Measurements from ENCODE around the gene UBTD1. TPM values are rescaled to one million over a fixed set of nuclear protein-coding genes. Genes with fewer than 3 reads are reported as not detected.
"Not testable (repeated sequence)": the region's sequence is repeated elsewhere in the genome, so short reads cannot be mapped to it uniquely, and the experiment has no call there.

The UBTD1 gene
- total RNA-seq, 1 experiment from 2014 or later = 14.8 TPM

DNA sequence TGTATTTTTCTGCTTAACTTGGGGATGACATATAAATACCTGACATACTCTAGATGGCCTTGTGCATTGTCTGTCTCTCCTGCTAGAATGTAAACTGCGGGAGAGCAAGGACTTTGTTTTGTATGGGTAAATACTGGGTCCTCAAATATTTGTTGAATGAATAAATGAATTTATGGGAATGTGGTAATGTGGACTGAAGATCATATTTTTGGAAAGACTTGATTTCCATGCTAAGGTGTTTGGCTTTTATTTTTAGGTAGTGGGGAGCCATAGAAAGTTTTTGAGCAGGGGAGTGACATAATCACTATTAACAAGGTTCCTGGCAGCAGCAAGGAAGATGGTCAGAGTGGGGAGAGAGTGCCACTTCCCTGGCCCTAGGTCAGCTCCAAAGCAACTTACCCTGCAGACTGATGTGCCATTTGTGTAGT lies 27.0 kb downstream of the UBTD1 start:
- H3K27me3 ChIP-seq (replicated peaks) = no peaks in the 10 kb centered on the region
- no peaks in the 10 kb centered on the region for H3K36me3 ChIP-seq
- no peak overlapping the region for H3K27ac ChIP-seq
- no peak overlapping the region for H3K4me3 ChIP-seq
- DNase-seq (ENCODE audit: low read depth in 1 of 2, low spot score in 2 of 2) = no peak
- peaks cover 9% of the 10 kb centered on the region for H3K4me1 ChIP-seq (replicated peaks)
- no peaks in the 10 kb centered on the region for H3K9me3 ChIP-seq (replicated peaks)

DNA sequence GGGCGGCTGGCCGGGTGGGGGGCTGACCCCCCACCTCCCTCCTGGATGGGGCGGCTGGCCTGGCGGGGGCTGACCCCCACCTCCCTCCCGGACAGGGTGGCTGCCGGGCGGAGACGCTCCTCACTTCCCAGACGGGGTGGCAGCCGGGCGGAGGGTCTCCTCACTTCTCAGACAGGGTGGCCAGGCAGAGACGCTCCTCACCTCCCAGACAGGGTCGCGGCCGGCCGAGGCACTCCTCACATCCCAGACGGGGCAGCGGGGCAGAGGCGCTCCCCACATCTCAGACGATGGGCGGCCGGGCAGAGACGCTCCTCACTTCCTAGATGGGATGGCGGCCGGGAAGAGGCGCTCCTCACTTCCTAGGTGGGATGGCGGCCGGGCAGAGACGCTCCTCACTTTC lies 30.2 kb downstream of the UBTD1 start:
- not testable (repeated sequence) for DNase-seq (ENCODE audit: low read depth in 1 of 2, low spot score in 2 of 2); H3K9me3 ChIP-seq (replicated peaks); H3K36me3 ChIP-seq; H3K27me3 ChIP-seq (replicated peaks); H3K27ac ChIP-seq; H3K4me3 ChIP-seq
- H3K4me1 ChIP-seq (replicated peaks) = peaks cover 20% of the 10 kb centered on the region

DNA sequence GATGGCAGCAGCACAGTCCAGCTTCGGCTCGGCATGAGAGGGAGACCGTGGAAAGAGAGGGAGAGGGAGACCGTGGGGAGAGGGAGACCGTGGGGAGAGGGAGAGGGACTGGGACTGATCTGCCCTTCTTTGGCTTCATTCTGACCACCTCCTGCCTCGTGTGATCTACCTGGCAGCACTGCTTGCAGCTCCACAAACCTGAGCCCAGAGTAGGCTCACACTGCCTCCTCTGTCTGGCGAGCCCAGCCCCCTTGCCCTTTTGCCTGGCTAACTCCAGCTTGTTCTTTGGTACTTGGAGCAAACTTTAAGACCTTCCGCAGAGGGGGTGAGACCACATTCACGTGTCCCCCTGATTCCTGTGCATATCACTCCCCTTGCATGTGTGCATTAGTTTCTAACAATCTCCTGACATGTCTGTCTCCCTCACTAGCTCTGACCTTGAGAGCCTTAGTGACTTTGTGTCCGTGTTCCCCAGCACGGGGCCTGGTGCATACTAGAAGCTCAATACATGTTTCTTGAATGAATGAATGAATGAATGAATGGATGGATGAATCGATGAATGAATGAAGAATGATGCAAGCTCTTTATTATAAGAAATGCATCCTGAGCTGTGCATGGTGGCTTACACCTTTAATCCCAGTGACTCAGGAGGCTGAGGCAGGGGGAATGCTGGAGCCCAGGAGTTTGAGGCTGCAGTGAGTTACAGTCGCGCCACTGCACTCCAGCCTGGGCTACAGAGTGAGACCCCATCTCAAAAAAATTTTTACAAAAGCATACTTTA lies 31.2 kb downstream of the UBTD1 start:
- Histone ChIP-seq H3K4me3 (no peak overlapping the region), H3K4me1 (replicated peaks) (peaks cover 20% of the 10 kb centered on the region), H3K27me3 (replicated peaks) (no peaks in the 10 kb centered on the region), H3K27ac (no peak overlapping the region), H3K36me3 (no peaks in the 10 kb centered on the region), H3K9me3 (replicated peaks) (no peaks in the 10 kb centered on the region)
- DNase-seq (ENCODE audit: low read depth in 1 of 2, low spot score in 2 of 2) = no peak

DNA sequence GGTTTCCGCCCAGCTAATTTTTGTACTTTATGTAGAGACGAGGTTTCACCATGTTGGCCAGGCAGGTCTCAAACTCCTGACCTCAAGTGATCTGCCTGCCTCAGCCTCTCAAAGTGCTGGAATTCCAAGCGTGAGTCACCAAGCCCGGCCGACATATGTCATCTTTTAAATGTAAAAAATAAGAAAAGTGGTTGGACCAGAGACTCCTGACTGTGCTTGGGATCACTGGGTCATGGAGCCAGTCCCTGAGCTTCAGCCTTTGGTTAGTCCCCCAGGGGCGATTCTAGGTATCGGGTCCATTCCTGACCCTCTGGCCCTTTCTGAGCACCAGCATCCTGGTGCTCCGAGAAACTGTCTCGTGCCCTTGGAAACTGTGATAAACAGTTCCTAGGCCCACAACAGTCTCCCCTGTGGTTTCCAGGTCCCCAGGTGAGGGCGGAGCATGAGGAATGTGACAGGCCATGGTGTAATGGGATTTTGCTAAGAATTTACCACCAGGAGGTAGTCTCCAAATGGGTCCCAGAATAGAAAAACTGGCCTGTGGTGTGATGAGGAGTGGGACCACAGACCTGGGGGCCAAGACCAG lies 32.8 kb downstream of the UBTD1 start:
- no peak overlapping the region for H3K27ac ChIP-seq
- no peaks in the 10 kb centered on the region for H3K36me3 ChIP-seq
- H3K4me3 ChIP-seq = no peak overlapping the region
- no peaks in the 10 kb centered on the region for H3K9me3 ChIP-seq (replicated peaks)
- peak in 1 of 2 experiments; percentile 12 for DNase-seq (ENCODE audit: low read depth in 1 of 2, low spot score in 2 of 2)
- peaks cover 11% of the 10 kb centered on the region for H3K4me1 ChIP-seq (replicated peaks)
- no peaks in the 10 kb centered on the region for H3K27me3 ChIP-seq (replicated peaks)

DNA sequence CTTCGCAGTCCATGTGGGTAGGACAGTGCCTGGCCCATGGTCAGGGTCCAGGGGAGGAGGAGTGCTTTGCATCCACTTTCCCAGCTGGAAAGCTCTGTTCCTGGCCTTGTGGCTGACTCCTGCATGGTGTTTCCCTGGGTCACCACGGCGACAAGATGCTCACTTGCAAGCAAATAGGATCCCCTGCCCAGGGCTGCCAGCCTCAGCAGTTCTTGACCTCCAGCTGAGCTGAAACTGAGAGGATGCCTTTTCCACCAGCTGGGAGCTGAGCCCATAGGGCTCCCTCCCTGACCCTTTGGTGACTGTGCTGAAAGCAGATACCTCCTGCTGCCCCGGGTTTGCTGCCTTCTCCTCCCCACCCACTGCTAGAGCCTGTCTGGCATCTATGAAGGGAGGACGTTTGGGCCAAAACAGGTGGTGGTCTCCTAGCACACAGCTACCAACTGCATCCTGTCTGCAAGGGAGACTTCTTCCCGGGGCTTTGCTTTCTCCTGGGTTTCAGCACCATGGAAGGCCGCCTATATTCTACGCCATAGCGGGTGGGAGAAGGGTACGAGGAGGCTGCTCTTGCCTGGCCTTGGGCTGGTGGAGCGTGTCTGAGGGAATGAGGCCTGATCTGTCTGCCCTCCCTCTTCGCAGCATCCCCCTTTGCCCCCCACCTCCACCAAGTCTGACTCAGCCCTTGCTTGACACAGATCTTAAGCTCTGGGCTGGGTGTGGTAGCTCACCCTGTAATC lies 34.4 kb downstream of the UBTD1 start:
- no peaks in the 10 kb centered on the region for H3K9me3 ChIP-seq (replicated peaks)
- peaks cover 11% of the 10 kb centered on the region for H3K4me1 ChIP-seq (replicated peaks)
- H3K27me3 ChIP-seq (replicated peaks) = no peaks in the 10 kb centered on the region
- H3K4me3 ChIP-seq = no peak overlapping the region
- no peaks in the 10 kb centered on the region for H3K36me3 ChIP-seq
- DNase-seq (ENCODE audit: low read depth in 1 of 2, low spot score in 2 of 2) = no peak
- H3K27ac ChIP-seq = no peak overlapping the region

DNA sequence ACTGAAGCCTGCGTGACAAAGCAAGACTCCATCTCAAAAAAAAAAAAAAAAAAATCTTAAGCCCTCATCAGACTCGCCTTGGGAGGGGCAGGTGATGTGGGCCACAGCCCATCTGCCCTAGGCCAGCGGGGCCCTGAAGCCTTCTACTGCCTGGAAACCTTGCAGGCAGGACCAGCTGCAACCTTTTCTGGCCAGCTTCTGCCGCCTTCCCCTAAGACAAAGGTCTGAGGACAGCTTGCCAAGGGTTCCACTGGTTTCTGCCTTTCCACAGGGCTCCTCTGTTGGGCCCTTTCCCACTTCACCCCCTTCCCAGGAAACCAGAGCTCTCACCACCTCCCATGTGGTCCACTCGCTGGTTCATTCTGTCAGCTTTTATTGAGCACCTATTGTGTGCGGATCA lies 35.2 kb downstream of the UBTD1 start:
- H3K27me3 ChIP-seq (replicated peaks) = no peaks in the 10 kb centered on the region
- peaks cover 11% of the 10 kb centered on the region for H3K4me1 ChIP-seq (replicated peaks)
- no peak for DNase-seq (ENCODE audit: low read depth in 1 of 2, low spot score in 2 of 2)
- H3K36me3 ChIP-seq = no peaks in the 10 kb centered on the region
- no peak overlapping the region for H3K27ac ChIP-seq
- H3K4me3 ChIP-seq = no peak overlapping the region
- no peaks in the 10 kb centered on the region for H3K9me3 ChIP-seq (replicated peaks)

DNA sequence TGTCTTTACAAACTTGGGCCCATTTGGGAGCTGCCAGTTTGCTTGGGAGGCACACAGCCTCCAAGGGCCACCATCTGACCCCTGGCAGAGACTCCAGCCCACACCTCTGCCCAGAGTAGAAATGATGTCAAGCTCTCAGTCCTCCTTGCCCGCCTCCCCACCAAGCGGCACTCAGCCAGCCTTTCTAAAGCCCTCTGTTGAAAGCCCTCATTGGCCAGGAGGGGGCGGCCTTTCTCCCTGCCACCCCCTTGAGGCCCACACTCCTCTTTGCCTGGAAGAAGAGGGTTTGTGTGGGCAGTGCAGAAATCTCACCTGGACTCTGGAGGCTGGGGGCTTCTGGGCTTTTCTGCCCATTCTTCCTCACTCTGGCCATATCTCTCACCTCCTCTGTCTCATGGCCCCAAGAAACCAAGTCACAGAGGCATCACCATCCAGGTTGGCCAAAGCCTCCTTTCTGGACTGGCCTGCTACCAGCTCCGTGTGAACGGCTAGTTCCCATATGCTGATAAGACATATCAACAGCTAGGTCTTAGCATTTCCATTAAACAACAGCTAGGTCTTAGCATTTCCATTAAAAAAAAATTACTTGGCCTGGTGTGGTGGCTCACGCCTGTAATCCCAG lies 36.1 kb downstream of the UBTD1 start:
- DNase-seq (ENCODE audit: low read depth in 1 of 2, low spot score in 2 of 2) = no peak

DNA sequence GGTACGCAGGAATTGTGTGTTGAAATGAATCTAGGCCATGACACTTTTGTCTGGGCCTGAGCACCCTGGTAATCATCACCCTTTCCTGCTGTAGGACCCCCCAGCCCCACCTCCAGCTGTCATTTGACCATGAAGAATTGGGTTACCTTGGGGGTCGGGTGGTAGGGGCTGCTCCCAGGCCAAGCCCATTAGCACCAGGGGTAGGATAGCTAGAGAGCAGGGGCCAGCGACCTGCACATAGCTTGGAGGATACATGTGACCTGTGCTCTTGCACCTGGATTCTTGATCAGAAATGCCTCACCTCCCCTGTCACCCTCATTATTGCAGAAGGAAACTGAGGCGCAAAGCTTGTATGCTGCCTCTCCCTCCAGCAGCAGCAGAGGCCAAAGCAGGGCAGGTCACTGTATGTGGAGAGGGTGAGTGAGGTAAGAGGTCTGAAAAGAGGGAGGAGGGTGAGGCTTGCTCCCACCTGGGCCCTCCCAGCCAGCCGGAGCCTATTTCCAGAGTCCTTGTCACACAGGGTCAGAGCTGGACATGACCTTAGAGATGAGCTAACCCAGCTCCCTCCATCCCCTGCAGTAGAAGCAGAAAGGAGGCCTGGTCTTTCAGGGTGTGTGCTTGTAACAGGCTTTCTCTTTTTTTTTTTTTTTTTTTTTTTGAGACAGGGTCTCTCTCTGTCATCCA lies 38.6 kb downstream of the UBTD1 start:
- no peak overlapping the region for H3K27ac ChIP-seq
- H3K27me3 ChIP-seq (replicated peaks) = no peaks in the 10 kb centered on the region
- no peak for DNase-seq (ENCODE audit: low read depth in 1 of 2, low spot score in 2 of 2)
- no peaks in the 10 kb centered on the region for H3K36me3 ChIP-seq
- H3K9me3 ChIP-seq (replicated peaks) = no peaks in the 10 kb centered on the region
- H3K4me3 ChIP-seq = no peak overlapping the region
- H3K4me1 ChIP-seq (replicated peaks) = peaks cover 14% of the 10 kb centered on the region

More for the DNA sequence above, 36.1 kb downstream of the UBTD1 start:
- H3K27me3 ChIP-seq (replicated peaks) = no peaks in the 10 kb centered on the region
- H3K4me1 ChIP-seq (replicated peaks) = peaks cover 11% of the 10 kb centered on the region
- no peaks in the 10 kb centered on the region for H3K9me3 ChIP-seq (replicated peaks)
- no peaks in the 10 kb centered on the region for H3K36me3 ChIP-seq
- no peak overlapping the region for H3K27ac ChIP-seq
- no peak overlapping the region for H3K4me3 ChIP-seq

DNA sequence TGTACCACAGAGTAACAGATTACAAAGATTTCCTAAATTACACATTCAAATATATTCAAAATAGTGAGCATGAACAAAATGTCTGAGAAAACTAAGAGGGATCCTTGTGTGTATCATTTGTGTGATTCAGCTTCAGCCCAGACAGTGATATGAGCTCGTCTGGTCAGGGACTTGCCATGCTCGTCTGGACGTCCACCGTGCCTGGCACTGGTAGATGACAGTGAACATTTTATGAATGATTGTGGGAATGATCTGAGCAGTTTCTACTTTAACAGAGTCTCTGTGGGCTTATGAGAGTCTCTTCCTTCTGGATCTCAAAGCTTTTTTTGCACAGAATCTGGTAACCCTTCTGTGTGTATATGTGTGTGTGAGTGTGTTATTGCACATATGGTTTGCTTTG lies 39.7 kb downstream of the UBTD1 start:
- Histone ChIP-seq H3K27me3 (replicated peaks) (no peaks in the 10 kb centered on the region), H3K4me3 (no peak overlapping the region), H3K36me3 (no peaks in the 10 kb centered on the region), H3K27ac (no peak overlapping the region), H3K9me3 (replicated peaks) (no peaks in the 10 kb centered on the region), H3K4me1 (replicated peaks) (peaks cover 23% of the 10 kb centered on the region)
- no peak for DNase-seq (ENCODE audit: low read depth in 1 of 2, low spot score in 2 of 2)

DNA sequence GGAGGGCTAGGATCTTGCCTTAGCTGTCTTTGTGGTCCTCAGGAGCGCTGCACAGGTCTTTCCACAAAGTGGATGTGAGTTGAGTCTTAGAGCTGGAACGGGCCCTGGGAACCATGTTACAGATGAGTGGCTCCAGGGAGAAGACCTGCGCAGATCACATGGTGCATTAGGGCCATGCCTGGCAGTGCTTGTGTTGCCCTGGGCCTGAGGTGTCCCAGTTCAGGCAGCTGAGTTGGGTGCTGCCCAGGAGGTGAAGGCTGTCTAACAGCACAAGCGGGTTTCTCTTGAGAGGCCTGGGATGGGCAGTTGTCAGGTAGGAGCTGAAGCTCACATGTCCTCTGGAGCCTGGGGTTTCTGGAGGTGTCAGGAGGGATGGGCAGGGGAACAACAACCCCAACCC lies 40.1 kb downstream of the UBTD1 start:
- Histone ChIP-seq H3K27ac (no peak overlapping the region), H3K27me3 (replicated peaks) (no peaks in the 10 kb centered on the region), H3K9me3 (replicated peaks) (no peaks in the 10 kb centered on the region), H3K36me3 (no peaks in the 10 kb centered on the region), H3K4me1 (replicated peaks) (peaks cover 25% of the 10 kb centered on the region), H3K4me3 (no peak overlapping the region)
- no peak for DNase-seq (ENCODE audit: low read depth in 1 of 2, low spot score in 2 of 2)

DNA sequence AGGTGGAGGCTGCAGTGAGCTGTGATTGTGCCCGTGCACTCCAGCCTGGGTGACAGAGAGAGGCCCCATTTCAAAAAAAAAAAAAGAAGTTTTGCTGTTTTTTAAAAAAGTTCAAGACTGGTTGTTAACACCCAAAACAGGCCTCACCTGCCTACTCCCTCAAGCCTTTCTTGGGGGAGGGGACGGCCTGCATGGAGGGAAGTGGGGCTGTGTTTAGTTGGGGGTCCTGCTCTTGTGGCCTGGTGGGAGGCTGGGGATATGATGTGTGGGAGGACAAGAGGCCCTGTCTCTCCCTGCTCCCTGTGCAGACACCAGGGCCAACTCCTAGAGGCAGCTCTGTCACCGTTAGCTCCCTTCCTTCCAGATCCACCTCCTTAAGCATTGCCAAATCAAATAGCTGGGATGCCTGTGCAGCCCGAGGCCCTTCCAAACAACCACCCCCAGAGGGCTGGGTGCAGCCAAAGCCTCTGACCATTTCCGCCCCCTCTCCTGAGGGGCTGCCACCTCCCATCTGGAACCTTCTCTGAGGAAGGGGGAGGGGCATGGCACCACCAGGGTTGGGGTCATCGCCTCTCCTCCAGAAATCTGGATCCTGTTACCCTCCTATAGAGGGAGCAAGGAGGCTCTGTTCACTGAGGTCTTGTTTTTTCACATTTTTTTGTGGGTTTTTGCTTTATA lies 40.9 kb downstream of the UBTD1 start:
- Histone ChIP-seq H3K4me3 (no peak overlapping the region), H3K27me3 (replicated peaks) (no peaks in the 10 kb centered on the region), H3K36me3 (no peaks in the 10 kb centered on the region), H3K27ac (no peak overlapping the region), H3K4me1 (replicated peaks) (peaks cover 25% of the 10 kb centered on the region), H3K9me3 (replicated peaks) (no peaks in the 10 kb centered on the region)
- no peak for DNase-seq (ENCODE audit: low read depth in 1 of 2, low spot score in 2 of 2)

DNA sequence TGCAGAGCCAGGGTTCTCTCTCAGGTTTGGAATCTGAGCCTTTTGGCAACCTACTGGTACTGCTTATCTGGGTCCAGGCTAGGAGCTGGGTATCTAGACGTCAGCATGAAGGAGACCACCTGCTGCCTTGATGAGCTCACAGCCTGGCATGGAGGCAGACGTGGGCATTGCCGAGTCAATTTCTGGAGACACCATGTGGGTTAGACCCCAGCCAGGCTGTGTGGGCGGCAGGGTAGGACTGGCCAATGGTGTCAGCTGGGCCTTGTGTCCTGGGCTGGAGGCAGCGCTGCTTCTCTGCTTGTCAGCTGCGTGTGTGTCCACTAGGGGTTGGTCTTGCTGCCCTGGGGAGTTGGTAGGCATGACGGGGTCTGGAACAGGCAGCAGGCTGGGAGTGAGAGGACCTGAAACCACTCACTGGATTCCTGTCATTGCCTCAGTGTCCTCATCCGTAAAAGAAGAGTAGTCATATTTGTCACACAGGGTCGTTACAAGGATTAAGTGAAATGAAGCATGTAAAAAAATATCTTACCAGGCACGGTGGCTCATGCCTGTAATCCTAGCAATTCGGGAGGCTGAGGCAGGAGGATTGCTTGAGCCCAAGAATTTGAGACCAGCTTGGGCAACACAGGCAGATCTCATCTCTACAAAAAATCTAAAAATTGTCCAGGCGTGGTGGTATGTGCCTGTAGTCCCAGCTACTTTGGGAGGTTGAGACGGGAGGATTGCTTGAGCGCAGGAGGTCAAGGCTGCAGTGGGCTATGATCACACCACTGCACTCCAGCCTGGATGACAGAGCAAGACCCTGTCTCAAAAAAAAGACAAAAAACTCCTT lies 42.2 kb downstream of the UBTD1 start:
- Histone ChIP-seq H3K4me1 (replicated peaks) (peaks cover 25% of the 10 kb centered on the region), H3K9me3 (replicated peaks) (no peaks in the 10 kb centered on the region), H3K4me3 (no peak overlapping the region), H3K27ac (no peak overlapping the region), H3K27me3 (replicated peaks) (no peaks in the 10 kb centered on the region), H3K36me3 (no peaks in the 10 kb centered on the region)
- no peak for DNase-seq (ENCODE audit: low read depth in 1 of 2, low spot score in 2 of 2)

Measured in SJSA1 (cell line).